Measurements from ENCODE around the gene LCN9. TPM values are rescaled to one million over a fixed set of nuclear protein-coding genes. Genes with fewer than 3 reads are reported as not detected.

LCN9 gene
- total and polyA plus RNA-seq, 2 of the 4 experiments (the other 2 are of a cell fraction) = not detected

GRCh38 chr9:135663451-135663770, 302 bp downstream of the LCN9 start:
- ChIA-PET POLR2A (ENCODE audit: unreplicated experiment) (no interaction called here), CTCF (no interaction called here)
- Histone ChIP-seq H2BK15ac (ENCODE audit: low read depth, low read length) (no peak overlapping the region), H3K79me1 (ENCODE audit: low read depth in 1 of 2, low read length in 2 of 2) (no peaks in the 10 kb centered on the region), H2BK20ac (ENCODE audit: low read depth, low read length) (no peak overlapping the region), H3K14ac (replicated peaks; ENCODE audit: low read depth, low read length) (no peak overlapping the region), H3K56ac (ENCODE audit: extremely low read depth, insufficient read depth, low read length) (no peak overlapping the region), H3K4me3 (ENCODE audit: insufficient read depth, low read depth, low read length) (no peak overlapping the region), H3K4ac (ENCODE audit: low read depth, low read length) (no peak overlapping the region), H3K4me2 (ENCODE audit: low read depth, low read length) (no peak overlapping the region), H4K91ac (ENCODE audit: insufficient read depth, low read depth, low read length) (no peak overlapping the region), H2AK9ac (replicated peaks; ENCODE audit: low read depth, low read length, poor library complexity) (no peak overlapping the region), H4K5ac (ENCODE audit: low read depth, low read length) (no peak overlapping the region), H2AK5ac (ENCODE audit: low read depth, low read length) (no peak overlapping the region), H2BK5ac (ENCODE audit: low read depth, low read length, poor library complexity, severe bottlenecking) (no peak overlapping the region), H4K8ac (ENCODE audit: low read depth in 2 of 2, low read length in 2 of 2) (no peak overlapping the region), H3K27me3 (ENCODE audit: control insufficient read depth, insufficient read depth, low read length) (no peaks in the 10 kb centered on the region), H3K23ac (ENCODE audit: low read depth, low read length) (no peak overlapping the region), H3K27ac (ENCODE audit: insufficient read depth, low read length) (no peak overlapping the region), H3K9me3 (ENCODE audit: control insufficient read depth, insufficient read depth, low read length) (no peaks in the 10 kb centered on the region; the same call in 1 of the 2 replicates), H3K9ac (ENCODE audit: low read depth, low read length) (no peak overlapping the region), H2AFZ (replicated peaks; ENCODE audit: low read length, poor library complexity) (no peak overlapping the region), H4K20me1 (ENCODE audit: insufficient read depth, low read length) (no peaks in the 10 kb centered on the region), H3K4me1 (ENCODE audit: control insufficient read depth, insufficient read depth, low read length) (no peaks in the 10 kb centered on the region), H3K36me3 (ENCODE audit: control insufficient read depth, insufficient read depth, low read length) (no peaks in the 10 kb centered on the region), H2BK120ac (ENCODE audit: low read depth, low read length) (no peak overlapping the region), H3K9me1 (ENCODE audit: insufficient read depth, low read length) (no peaks in the 10 kb centered on the region), H3K18ac (ENCODE audit: low read depth, low read length) (no peak overlapping the region)
- WGBS, 2 experiments (ENCODE audit: extremely low coverage in 2 of 2, insufficient read length in 1 of 2) = no CpG with 5 or more reads among the region's 3 CpGs
- ATAC-seq (ENCODE audit: low read depth) (no peak), DNase-seq (no peak)
- in situ Hi-C loops (cut with MboI; ENCODE audit: low sequenced_read_pairs) = no loop called here
- intact Hi-C loops (cut with micrococcal nuclease) = no loop called here
- BruUV-seq (replicated peaks) = no TSS peak
- dilution Hi-C loops (cut with HindIII; ENCODE audit: low sequenced_read_pairs, unreplicated experiment) = no loop called here
- TF ChIP-seq MXI1 (IDR thresholded peaks at IDR 0.05; ENCODE audit: borderline replicate concordance, low read depth, low read length) (no peak), POLR2A (IDR thresholded peaks at IDR 0.05; ENCODE audit: low read depth, low read length) (no peak), FOS (IDR thresholded peaks at IDR 0.05; ENCODE audit: low read depth, low read length) (no peak), RAD21 (IDR thresholded peaks at IDR 0.05; ENCODE audit: low read length) (no peak), MAZ (IDR thresholded peaks at IDR 0.05; ENCODE audit: borderline replicate concordance, low read depth, low read length) (no peak), CHD1 (IDR thresholded peaks at IDR 0.05; ENCODE audit: low read depth, low read length) (no peak), RFX5 (IDR thresholded peaks at IDR 0.05; ENCODE audit: low read depth, low read length) (no peak), RCOR1 (IDR thresholded peaks at IDR 0.05; ENCODE audit: insufficient replicate concordance, low read length) (no peak), SMC3 (IDR thresholded peaks at IDR 0.05; ENCODE audit: low read depth, low read length) (no peak), NFE2L2 (IDR thresholded peaks at IDR 0.05; ENCODE audit: low read depth, low read length) (no peak)
- TF ChIP-seq, protein P1, sequence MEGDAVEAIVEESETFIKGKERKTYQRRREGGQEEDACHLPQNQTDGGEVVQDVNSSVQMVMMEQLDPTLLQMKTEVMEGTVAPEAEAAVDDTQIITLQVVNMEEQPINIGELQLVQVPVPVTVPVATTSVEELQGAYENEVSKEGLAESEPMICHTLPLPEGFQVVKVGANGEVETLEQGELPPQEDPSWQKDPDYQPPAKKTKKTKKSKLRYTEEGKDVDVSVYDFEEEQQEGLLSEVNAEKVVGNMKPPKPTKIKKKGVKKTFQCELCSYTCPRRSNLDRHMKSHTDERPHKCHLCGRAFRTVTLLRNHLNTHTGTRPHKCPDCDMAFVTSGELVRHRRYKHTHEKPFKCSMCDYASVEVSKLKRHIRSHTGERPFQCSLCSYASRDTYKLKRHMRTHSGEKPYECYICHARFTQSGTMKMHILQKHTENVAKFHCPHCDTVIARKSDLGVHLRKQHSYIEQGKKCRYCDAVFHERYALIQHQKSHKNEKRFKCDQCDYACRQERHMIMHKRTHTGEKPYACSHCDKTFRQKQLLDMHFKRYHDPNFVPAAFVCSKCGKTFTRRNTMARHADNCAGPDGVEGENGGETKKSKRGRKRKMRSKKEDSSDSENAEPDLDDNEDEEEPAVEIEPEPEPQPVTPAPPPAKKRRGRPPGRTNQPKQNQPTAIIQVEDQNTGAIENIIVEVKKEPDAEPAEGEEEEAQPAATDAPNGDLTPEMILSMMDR (conservative IDR thresholded peaks at IDR 0.05; ENCODE audit: low read depth, low read length) = no peak
